Measurements from ENCODE around the gene ESRRB. TPM values are rescaled to one million over a fixed set of nuclear protein-coding genes. Genes with fewer than 3 reads are reported as not detected.

The ESRRB gene
- polyA plus RNA-seq, 1 donor = 0.18 TPM

DNA sequence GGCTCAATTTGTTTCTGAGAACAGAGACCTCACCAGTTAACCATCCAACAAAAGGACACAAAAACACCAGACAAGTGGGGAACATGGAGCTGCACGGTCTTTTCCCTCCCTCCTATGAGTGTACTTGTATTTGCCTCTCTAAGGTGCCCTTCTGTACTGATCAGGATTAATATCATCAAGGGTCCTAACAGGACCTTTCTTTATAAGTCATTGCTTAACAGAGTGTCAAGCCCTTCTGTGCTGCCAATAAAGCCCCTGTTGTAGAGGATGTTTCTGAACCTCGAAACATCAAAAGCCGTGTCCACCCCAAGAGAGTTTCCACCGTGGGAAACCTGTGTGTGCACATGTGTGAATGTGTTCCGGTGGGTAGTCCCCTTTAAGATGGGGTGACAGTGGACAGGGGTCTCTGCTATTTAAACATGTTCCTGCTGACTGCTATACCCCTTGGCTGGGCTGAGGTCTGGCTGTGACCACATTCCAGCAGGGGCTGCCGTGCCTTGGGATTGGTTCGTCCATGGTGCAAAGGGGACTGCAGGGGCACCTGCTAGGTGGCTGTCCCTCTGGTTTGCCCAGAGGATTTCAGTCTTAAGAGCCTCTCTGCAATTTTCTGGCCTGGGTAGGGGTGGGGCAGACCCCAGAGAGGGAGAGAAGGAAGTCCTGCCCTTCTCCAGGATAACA lies 6.0 kb downstream of the ESRRB start:
- H3K27me3 ChIP-seq (ENCODE audit: control insufficient read depth, insufficient read depth, low read length) = peaks cover 82% of the 10 kb centered on the region
- DNase-seq = no peak

DNA sequence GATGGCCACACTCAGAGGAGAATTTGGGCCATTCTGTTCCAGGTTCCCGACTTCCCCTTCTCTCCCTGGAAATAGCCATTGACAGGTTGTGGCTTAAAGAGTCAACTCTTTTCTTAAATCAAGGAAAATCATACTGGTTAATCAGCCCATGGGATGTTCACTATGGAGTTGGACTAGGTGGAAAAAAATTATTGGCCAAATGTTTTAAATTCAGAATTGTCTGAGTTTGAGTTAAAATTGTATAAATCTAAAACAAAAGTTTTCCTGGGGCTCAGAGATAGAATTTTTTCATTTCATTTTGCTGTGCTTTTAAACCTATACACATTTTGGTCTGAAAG lies 6.5 kb downstream of the ESRRB start:
- no CpG with 5 or more reads among the region's 1 CpG for WGBS (ENCODE audit: insufficient coverage, low lambda C conversion rate)
- Histone ChIP-seq H3K4me3 (ENCODE audit: low read length) (no peak overlapping the region), H3K9me3 (ENCODE audit: control insufficient read depth, low read depth, low read length) (no peaks in the 10 kb centered on the region), H3K36me3 (ENCODE audit: control insufficient read depth, insufficient read depth, low read length) (no peaks in the 10 kb centered on the region), H3K27ac (ENCODE audit: low read length) (no peak overlapping the region), H3K27me3 (ENCODE audit: control insufficient read depth, insufficient read depth, low read length) (peaks cover 81% of the 10 kb centered on the region), H3K4me1 (ENCODE audit: control insufficient read depth, insufficient read depth, low read length) (no peaks in the 10 kb centered on the region)
- DNase-seq = no peak

More for the DNA sequence above, 6.0 kb downstream of the ESRRB start:
- Histone ChIP-seq H3K27ac (ENCODE audit: low read length) (no peak overlapping the region), H3K4me3 (ENCODE audit: low read length) (no peak overlapping the region), H3K9me3 (ENCODE audit: control insufficient read depth, low read depth, low read length) (no peaks in the 10 kb centered on the region), H3K36me3 (ENCODE audit: control insufficient read depth, insufficient read depth, low read length) (no peaks in the 10 kb centered on the region), H3K4me1 (ENCODE audit: control insufficient read depth, insufficient read depth, low read length) (no peaks in the 10 kb centered on the region)
- WGBS (ENCODE audit: insufficient coverage, low lambda C conversion rate) = no CpG with 5 or more reads among the region's 7 CpGs

DNA sequence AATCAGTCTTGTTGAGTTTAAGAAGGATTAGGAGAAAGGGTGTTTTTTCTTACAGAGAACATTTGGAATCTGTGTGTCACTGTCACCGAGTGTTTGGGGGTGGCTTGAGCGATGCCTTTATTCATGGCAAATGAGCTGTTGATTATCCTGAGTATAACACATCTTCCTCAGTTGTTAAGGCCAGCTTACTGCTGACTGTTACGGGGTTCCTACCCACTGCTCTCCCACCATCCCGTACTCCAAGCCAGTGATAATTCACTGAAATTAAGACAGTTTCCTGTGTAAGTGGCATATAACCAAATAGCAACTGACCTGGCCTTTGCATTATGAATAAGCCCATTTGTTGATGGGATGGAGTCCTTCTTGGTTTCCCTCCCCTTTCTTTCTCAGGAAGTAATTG lies 9.5 kb downstream of the ESRRB start:
- no peaks in the 10 kb centered on the region for H3K4me1 ChIP-seq (ENCODE audit: control insufficient read depth, insufficient read depth, low read length)
- H3K4me3 ChIP-seq (ENCODE audit: low read length) = no peak overlapping the region
- H3K9me3 ChIP-seq (ENCODE audit: control insufficient read depth, low read depth, low read length) = no peaks in the 10 kb centered on the region
- H3K36me3 ChIP-seq (ENCODE audit: control insufficient read depth, insufficient read depth, low read length) = no peaks in the 10 kb centered on the region
- no peak for DNase-seq
- peaks cover 54% of the 10 kb centered on the region for H3K27me3 ChIP-seq (ENCODE audit: control insufficient read depth, insufficient read depth, low read length)
- H3K27ac ChIP-seq (ENCODE audit: low read length) = no peak overlapping the region
- WGBS (ENCODE audit: insufficient coverage, low lambda C conversion rate) = 80% methylated on average over 1 of the region's 4 CpGs

DNA sequence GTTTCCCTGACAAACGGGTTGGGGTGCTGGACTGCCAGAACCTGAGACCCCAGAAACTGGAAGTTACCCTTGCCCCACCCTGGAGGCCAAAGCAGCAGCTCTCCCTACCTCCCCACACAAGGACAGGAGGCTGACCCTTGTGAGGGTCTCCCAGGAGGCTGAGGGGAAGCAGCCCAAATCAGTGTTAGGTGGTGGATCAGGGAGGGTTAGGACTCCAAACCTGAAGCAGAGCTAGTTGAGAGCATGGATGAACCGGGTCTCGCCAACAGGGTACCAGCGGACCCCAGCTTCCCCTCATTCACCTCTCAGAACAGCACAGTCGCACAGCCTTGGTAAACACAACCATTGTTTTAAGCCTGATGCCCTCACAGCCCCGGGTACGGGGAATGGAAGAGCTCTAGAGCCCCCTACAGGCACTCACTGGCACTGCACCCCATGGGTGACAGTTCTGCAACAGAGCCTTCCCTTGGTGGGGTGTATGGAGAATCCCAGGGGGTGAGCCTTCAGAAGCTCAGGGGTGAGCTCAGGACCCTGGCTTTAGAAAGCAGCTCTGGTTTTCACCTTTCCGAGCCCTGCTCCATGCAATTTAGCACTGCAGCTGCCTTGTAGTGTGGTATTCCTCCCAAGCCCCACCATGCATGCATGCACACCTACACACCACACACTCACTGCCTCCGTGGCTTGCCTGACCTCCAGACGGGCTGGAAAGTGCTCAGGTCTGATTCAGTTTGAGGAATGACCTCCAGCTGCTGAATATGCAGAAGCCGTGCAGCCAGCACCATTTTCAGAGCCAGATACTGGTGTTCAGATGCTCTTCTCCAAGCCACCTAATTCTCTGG lies 11.2 kb downstream of the ESRRB start:
- no peaks in the 10 kb centered on the region for H3K36me3 ChIP-seq (ENCODE audit: control insufficient read depth, insufficient read depth, low read length)
- WGBS (ENCODE audit: insufficient coverage, low lambda C conversion rate) = no CpG with 5 or more reads among the region's 11 CpGs
- H3K9me3 ChIP-seq (ENCODE audit: control insufficient read depth, low read depth, low read length) = no peaks in the 10 kb centered on the region
- peak; percentile 36 to 37 for DNase-seq
- peaks cover 37% of the 10 kb centered on the region for H3K27me3 ChIP-seq (ENCODE audit: control insufficient read depth, insufficient read depth, low read length)
- no peak overlapping the region for H3K4me3 ChIP-seq (ENCODE audit: low read length)
- no peaks in the 10 kb centered on the region for H3K4me1 ChIP-seq (ENCODE audit: control insufficient read depth, insufficient read depth, low read length)
- no peak overlapping the region for H3K27ac ChIP-seq (ENCODE audit: low read length)

DNA sequence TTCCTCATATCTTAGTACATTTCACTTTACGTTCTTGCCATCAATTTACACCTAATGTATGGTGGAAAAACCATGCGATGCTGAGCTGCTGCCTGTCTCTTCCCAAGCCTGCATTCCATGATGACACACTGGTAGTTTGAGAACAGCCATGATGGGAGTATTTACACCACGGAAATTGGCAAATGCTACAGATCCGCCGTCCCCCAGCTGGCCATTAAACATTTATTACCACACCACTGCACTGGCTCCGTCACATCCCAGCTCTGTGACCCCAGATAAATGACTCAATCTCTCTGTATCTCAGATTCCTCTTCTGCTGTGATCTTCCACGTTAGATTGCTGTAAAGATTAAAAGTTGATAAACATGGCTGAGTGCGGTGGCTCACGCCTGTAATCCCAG lies 13.9 kb downstream of the ESRRB start:
- no peaks in the 10 kb centered on the region for H3K4me1 ChIP-seq (ENCODE audit: control insufficient read depth, insufficient read depth, low read length)

DNA sequence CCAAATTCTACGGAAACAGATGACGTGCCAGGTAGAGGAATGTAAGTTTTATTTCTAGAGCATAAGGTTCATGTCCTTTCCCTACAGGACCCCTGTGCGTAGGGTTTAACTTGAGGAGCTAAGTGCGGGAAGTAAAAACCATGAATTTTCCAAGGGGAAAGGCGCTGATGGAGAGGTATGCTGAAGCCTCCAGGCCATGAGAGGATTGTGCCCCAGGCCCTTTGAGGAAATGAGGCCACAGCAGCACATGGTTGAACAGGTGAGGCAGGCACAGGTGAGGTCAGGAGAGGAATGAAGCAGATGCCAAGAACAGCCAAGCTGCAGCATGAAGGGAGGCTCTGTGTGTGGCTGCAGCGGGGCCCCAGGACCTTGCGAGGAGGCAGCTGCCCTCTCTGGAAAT lies 14.7 kb downstream of the ESRRB start:
- Histone ChIP-seq H3K27me3 (ENCODE audit: control insufficient read depth, insufficient read depth, low read length) (peaks cover 10% of the 10 kb centered on the region), H3K4me3 (ENCODE audit: low read length) (no peak overlapping the region)
- no peak for DNase-seq

More for the DNA sequence above, 13.9 kb downstream of the ESRRB start:
- no peak for DNase-seq
- Histone ChIP-seq H3K27ac (ENCODE audit: low read length) (no peak overlapping the region), H3K9me3 (ENCODE audit: control insufficient read depth, low read depth, low read length) (no peaks in the 10 kb centered on the region), H3K27me3 (ENCODE audit: control insufficient read depth, insufficient read depth, low read length) (peaks cover 15% of the 10 kb centered on the region), H3K36me3 (ENCODE audit: control insufficient read depth, insufficient read depth, low read length) (no peaks in the 10 kb centered on the region), H3K4me3 (ENCODE audit: low read length) (no peak overlapping the region)
- 67% methylated on average over 4 of the region's 9 CpGs for WGBS (ENCODE audit: insufficient coverage, low lambda C conversion rate)

DNA sequence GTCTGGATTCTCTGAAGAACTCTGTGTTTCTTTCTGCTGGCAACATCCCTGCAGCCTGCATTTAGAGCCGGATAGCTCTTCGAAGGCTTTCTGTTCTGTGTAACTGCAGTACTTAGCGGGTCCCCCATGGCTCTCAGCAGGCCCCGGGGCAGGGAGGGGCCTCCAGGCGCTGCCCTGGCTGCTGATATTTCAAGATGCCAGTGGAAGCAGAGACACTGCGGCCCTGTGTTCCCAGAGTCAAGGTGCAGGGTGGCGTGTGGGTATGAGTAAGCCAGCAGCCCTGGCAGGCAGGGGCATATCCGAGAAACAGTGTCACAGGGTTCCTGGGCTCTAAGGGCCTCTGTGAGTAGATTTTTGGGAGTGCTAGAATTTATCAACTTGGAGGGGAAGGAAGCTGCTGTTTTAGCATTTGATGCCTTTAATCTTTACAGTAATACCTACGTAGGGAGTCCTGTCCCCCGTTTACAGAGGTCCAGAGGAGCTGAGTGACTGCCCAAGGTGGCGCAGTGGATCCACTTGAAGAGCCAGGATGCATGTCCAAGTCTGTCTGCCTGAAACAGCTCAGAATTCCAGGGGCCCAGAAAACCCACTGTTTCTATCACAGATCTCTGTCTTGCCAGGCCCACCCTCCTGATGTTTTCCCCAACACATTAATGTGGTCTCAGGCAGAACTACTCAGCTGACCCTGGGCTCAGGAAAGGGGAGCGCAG lies 16.2 kb downstream of the ESRRB start:
- no CpG with 5 or more reads among the region's 12 CpGs for WGBS (ENCODE audit: insufficient coverage, low lambda C conversion rate)

More for the DNA sequence above, 14.7 kb downstream of the ESRRB start:
- Histone ChIP-seq H3K36me3 (ENCODE audit: control insufficient read depth, insufficient read depth, low read length) (no peaks in the 10 kb centered on the region), H3K4me1 (ENCODE audit: control insufficient read depth, insufficient read depth, low read length) (no peaks in the 10 kb centered on the region), H3K27ac (ENCODE audit: low read length) (no peak overlapping the region), H3K9me3 (ENCODE audit: control insufficient read depth, low read depth, low read length) (no peaks in the 10 kb centered on the region)
- no CpG with 5 or more reads among the region's 7 CpGs for WGBS (ENCODE audit: insufficient coverage, low lambda C conversion rate)

DNA sequence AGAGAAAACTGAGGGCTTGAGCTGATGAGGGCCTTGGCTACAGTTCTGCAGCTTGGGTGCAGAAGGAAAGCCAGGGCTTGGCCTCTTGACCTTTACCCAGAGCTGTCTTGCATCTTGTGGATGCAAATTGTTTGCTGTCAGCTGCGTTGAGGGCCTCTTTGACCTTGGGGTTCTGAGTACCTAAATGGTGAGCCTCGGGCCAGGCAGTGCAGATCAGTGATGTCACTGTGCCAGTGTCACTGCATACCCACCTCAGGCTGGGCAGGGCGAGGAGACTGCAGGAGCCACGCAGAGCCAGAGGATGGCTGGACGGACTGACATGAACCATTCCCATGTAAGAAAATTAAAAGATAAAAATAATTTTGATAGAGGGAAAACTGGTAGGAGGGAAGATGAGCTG lies 18.6 kb downstream of the ESRRB start:
- Histone ChIP-seq H3K4me3 (ENCODE audit: low read length) (no peak overlapping the region), H3K36me3 (ENCODE audit: control insufficient read depth, insufficient read depth, low read length) (no peaks in the 10 kb centered on the region), H3K9me3 (ENCODE audit: control insufficient read depth, low read depth, low read length) (no peaks in the 10 kb centered on the region), H3K27ac (ENCODE audit: low read length) (no peak overlapping the region), H3K27me3 (ENCODE audit: control insufficient read depth, insufficient read depth, low read length) (peaks cover 19% of the 10 kb centered on the region), H3K4me1 (ENCODE audit: control insufficient read depth, insufficient read depth, low read length) (no peaks in the 10 kb centered on the region)
- no CpG with 5 or more reads among the region's 5 CpGs for WGBS (ENCODE audit: insufficient coverage, low lambda C conversion rate)
- no peak for DNase-seq

More for the DNA sequence above, 16.2 kb downstream of the ESRRB start:
- Histone ChIP-seq H3K4me1 (ENCODE audit: control insufficient read depth, insufficient read depth, low read length) (no peaks in the 10 kb centered on the region), H3K36me3 (ENCODE audit: control insufficient read depth, insufficient read depth, low read length) (no peaks in the 10 kb centered on the region), H3K9me3 (ENCODE audit: control insufficient read depth, low read depth, low read length) (no peaks in the 10 kb centered on the region), H3K27ac (ENCODE audit: low read length) (no peak overlapping the region), H3K4me3 (ENCODE audit: low read length) (no peak overlapping the region), H3K27me3 (ENCODE audit: control insufficient read depth, insufficient read depth, low read length) (peaks cover 8% of the 10 kb centered on the region)
- DNase-seq = no peak

DNA sequence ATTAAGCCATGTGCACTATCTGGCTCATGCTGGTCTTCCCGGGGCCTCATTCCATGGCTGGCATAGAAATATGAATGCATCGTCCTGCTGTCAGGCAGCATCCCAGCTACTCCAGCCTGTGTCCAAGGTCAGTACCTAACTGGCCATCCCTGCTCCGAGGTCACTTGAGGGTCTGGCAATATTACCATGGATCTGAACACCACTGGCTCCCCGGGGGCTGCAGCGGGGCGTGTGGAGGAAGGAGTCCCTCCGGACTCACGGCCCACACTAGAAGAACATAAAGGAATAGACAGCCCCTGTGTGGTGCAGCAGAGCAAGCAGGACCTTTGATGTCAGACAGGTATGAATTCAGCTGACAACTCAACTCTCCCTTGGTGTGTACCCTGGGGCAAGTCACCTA lies 19.2 kb downstream of the ESRRB start:
- WGBS (ENCODE audit: insufficient coverage, low lambda C conversion rate) = no CpG with 5 or more reads among the region's 8 CpGs
- Histone ChIP-seq H3K36me3 (ENCODE audit: control insufficient read depth, insufficient read depth, low read length) (no peaks in the 10 kb centered on the region), H3K4me1 (ENCODE audit: control insufficient read depth, insufficient read depth, low read length) (no peaks in the 10 kb centered on the region), H3K27ac (ENCODE audit: low read length) (no peak overlapping the region), H3K27me3 (ENCODE audit: control insufficient read depth, insufficient read depth, low read length) (peaks cover 19% of the 10 kb centered on the region), H3K4me3 (ENCODE audit: low read length) (no peak overlapping the region), H3K9me3 (ENCODE audit: control insufficient read depth, low read depth, low read length) (no peaks in the 10 kb centered on the region)
- no peak for DNase-seq

DNA sequence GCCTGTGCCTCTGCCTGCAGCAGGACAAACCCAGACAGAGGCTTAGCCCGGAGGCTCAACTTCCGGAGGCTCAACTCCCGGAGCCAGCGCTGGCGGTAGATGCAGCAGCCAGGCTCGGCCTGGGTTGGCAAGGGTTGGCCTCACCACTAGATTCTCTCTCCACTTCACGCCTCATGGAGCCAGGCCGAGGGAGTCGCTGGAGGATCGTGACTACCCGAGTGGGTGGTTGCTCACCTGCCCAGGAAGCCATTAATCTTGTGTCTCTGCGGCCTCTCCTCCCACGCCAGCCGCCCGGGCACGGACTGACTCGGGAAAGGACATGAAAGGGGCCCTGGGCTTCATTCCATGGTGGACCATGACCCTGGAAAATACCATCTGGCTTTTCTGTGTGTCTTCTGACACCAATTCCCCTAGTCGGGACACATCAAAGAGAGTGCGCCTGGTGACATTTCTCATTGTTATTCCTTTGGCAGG lies 20.8 kb downstream of the ESRRB start:
- Histone ChIP-seq H3K9me3 (ENCODE audit: control insufficient read depth, low read depth, low read length) (no peaks in the 10 kb centered on the region), H3K4me1 (ENCODE audit: control insufficient read depth, insufficient read depth, low read length) (no peaks in the 10 kb centered on the region), H3K36me3 (ENCODE audit: control insufficient read depth, insufficient read depth, low read length) (no peaks in the 10 kb centered on the region), H3K4me3 (ENCODE audit: low read length) (no peak overlapping the region), H3K27ac (ENCODE audit: low read length) (no peak overlapping the region), H3K27me3 (ENCODE audit: control insufficient read depth, insufficient read depth, low read length) (peaks cover 28% of the 10 kb centered on the region)
- no CpG with 5 or more reads among the region's 19 CpGs for WGBS (ENCODE audit: insufficient coverage, low lambda C conversion rate)
- DNase-seq = no peak
